Endothelial cell of umbilical vein (primary cell): ENCODE data around the gene GRAMD1B. TPM values are rescaled to one million over a fixed set of nuclear protein-coding genes. Genes with fewer than 3 reads are reported as not detected.

Experiments
- BruUV-seq: library from RNA; stranded (reverse); fragments of 400-500 nt; replicated peaks from 2 replicates; lab custom pipeline; 2021; lab: Mats Ljungman, UMichigan
- CTCF ChIA-PET: fragments of 300-600, 350-600 bp; sonication (Branson Sonifier 250); formaldehyde crosslinking; loops from one replicate; lab custom pipeline; 2021; ENCODE audit warnings: antibody characterized with exemption, inconsistent platforms; lab: Charles Lee
- POLR2A ChIA-PET: fragments of 300-600, 350-600 bp; sonication (Branson Sonifier 250); formaldehyde crosslinking; loops from one replicate; lab custom pipeline; 2021; ENCODE audit warnings: antibody characterized with exemption, inconsistent platforms; lab: Charles Lee
- DNase-seq: peaks from one replicate; pipeline ENCODE4 v3.0.0-alpha.2; 2011; ENCODE audit warnings: low read depth, low spot score
- FAIRE-seq: peaks from 2 replicates; lab custom pipeline; 2011; peaks lifted over from hg19 to GRCh38; lab: Jason Lieb, UNC
- H2AFZ ChIP-seq: 2 replicates; pipeline ENCODE4 v1.6.0; 2012; ENCODE audit warnings: low read depth, low read length, control low read depth, inconsistent platforms
- H3K27ac ChIP-seq: 2 replicates; pipeline ENCODE4 v1.5.1; 2011; ENCODE audit warnings: low read depth, mild to moderate bottlenecking, control low read depth, low read length, moderate library complexity; ENCODE audit not compliant: insufficient read depth
- H3K27me3 ChIP-seq, 2 experiments: 2 replicates each; pipeline versions ENCODE4 v1.6.0 to v1.6.1; 2011; ENCODE audit warnings: low read length in 2 of 2, mixed read lengths in 1 of 2; ENCODE audit not compliant: control insufficient read depth in 2 of 2, insufficient read depth in 2 of 2
- H3K36me3 ChIP-seq, 2 experiments: 2 replicates in 1 of 2; 3 replicates in 1 of 2; pipeline ENCODE4 v1.5.1; 2011; ENCODE audit warnings: low read length in 2 of 2, mild to moderate bottlenecking in 1 of 2, moderate library complexity in 1 of 2; ENCODE audit not compliant: control insufficient read depth in 2 of 2, insufficient read depth in 2 of 2; ENCODE audit errors: extremely low read depth in 1 of 2
- H3K4me1 ChIP-seq: 3 replicates; pipeline ENCODE4 v1.5.1; 2011; ENCODE audit warnings: mild to moderate bottlenecking, low read length; ENCODE audit not compliant: control insufficient read depth, insufficient read depth; ENCODE audit errors: extremely low read depth
- H3K4me2 ChIP-seq: 2 replicates; pipeline ENCODE4 v1.6.1; 2011; ENCODE audit warnings: low read length, control low read depth, mixed read lengths; ENCODE audit not compliant: insufficient read depth
- H3K4me3 ChIP-seq, 3 experiments: fragments of 200-600 bp in 1 of 3; sonication (generic), shearing (Covaris generic) in 1 of 3; replicated peaks in 1 of 3; 2 replicates each; pipeline ENCODE4 v1.5.1; 2011 to 2016; ENCODE audit warnings: control low read depth in 3 of 3, low read length in 3 of 3, mild to moderate bottlenecking in 2 of 3, inconsistent platforms in 1 of 3, low read depth in 1 of 3, moderate library complexity in 1 of 3; ENCODE audit not compliant: insufficient read depth in 1 of 3
- H3K79me2 ChIP-seq: 2 replicates; pipeline ENCODE4 v1.6.0; 2012; ENCODE audit warnings: low read length, inconsistent platforms; ENCODE audit not compliant: control insufficient read depth, insufficient read depth
- H3K9ac ChIP-seq: replicated peaks from 2 replicates; pipeline ENCODE3; 2011; ENCODE audit warnings: low read length, control low read depth; ENCODE audit not compliant: insufficient read depth; ENCODE audit errors: extremely low read depth
- H3K9me1 ChIP-seq: replicated peaks from 3 replicates; pipeline ENCODE4 v1.6.0; 2011; ENCODE audit warnings: mild to moderate bottlenecking, low read length; ENCODE audit not compliant: control insufficient read depth, insufficient read depth; ENCODE audit errors: extremely low read depth
- H3K9me3 ChIP-seq: replicated peaks from 2 replicates; pipeline ENCODE4 v1.5.1; 2012; ENCODE audit warnings: low read length, inconsistent platforms; ENCODE audit not compliant: control insufficient read depth, insufficient read depth
- H4K20me1 ChIP-seq: replicated peaks from 2 replicates; pipeline ENCODE3; 2011; ENCODE audit warnings: mild to moderate bottlenecking, low read length; ENCODE audit not compliant: control insufficient read depth, insufficient read depth; ENCODE audit errors: extremely low read depth
- CTCF ChIP-seq, 2 donors: IDR thresholded peaks; 1 replicate in 1 of 2; 2 replicates in 1 of 2; pipeline ENCODE4 v1.5.1; 2011; ENCODE audit warnings: low read length in 2 of 2, mild to moderate bottlenecking in 2 of 2, moderate library complexity in 2 of 2, control low read depth in 1 of 2, inconsistent platforms in 1 of 2, low read depth in 1 of 2; ENCODE audit not compliant: insufficient read depth in 1 of 2; ENCODE audit errors: extremely low read depth in 1 of 2
- EZH2 ChIP-seq: IDR thresholded peaks from 2 replicates; pipeline ENCODE4 v1.6.1; 2012; ENCODE audit warnings: borderline replicate concordance, low read depth, mild to moderate bottlenecking, moderate library complexity, low read length, inconsistent platforms; ENCODE audit not compliant: severe bottlenecking
- FOS ChIP-seq: IDR thresholded peaks from 2 replicates; pipeline ENCODE4 v1.6.1; 2011; ENCODE audit warnings: mild to moderate bottlenecking, low read length, moderate library complexity, borderline replicate concordance; ENCODE audit not compliant: insufficient read depth
- GATA2 ChIP-seq: IDR thresholded peaks from 2 replicates; pipeline ENCODE4 v1.7.0; 2011; ENCODE audit warnings: low read depth, mild to moderate bottlenecking, moderate library complexity, mixed read lengths, low read length; ENCODE audit not compliant: insufficient read length, insufficient read depth
- JUN ChIP-seq: IDR thresholded peaks from 2 replicates; pipeline ENCODE4 v1.6.1; 2011; ENCODE audit warnings: borderline replicate concordance, low read depth; ENCODE audit not compliant: insufficient read length, insufficient read depth
- MYC ChIP-seq: IDR thresholded peaks from one replicate; pipeline ENCODE4 v1.6.1; 2011; ENCODE audit warnings: mild to moderate bottlenecking, low read depth, low read length
- POLR2A ChIP-seq: IDR thresholded peaks from 2 replicates; pipeline ENCODE4 v1.6.1; 2012; ENCODE audit warnings: low read depth, mild to moderate bottlenecking, control low read depth, low read length
- POLR2AphosphoS5 ChIP-seq: IDR thresholded peaks from 2 replicates; pipeline ENCODE4 v1.6.1; 2012; ENCODE audit warnings: low read depth, mild to moderate bottlenecking, control low read depth, low read length, moderate library complexity; ENCODE audit not compliant: insufficient read depth
- dilution Hi-C: fragments of 300-500 bp; cut with MboI; formaldehyde crosslinking; loops from one replicate; pipeline ENCODE4 v1.15.0; 2019; ENCODE audit warnings: low sequenced_read_pairs; ENCODE audit not compliant: extremely low pct_ligation_motif_present
- intact Hi-C: fragments of 100-400 bp; cut with micrococcal nuclease; formaldehyde crosslinking; loops from one replicate; pipeline ENCODE4 v1.10.0; 2022
- polyA plus RNA-seq, 4 experiments: library from polyadenylated mRNA; depleted of rRNA in 3 of 4; stranded (reverse) in 3 of 4; unstranded in 1 of 4; fragments of >200 nt; gene quantifications; 2 replicates each; pipeline versions ENCODE4 v1.2.1 to v1.2.3, GENCODE V29; 2011 to 2012; ENCODE audit warnings: missing spikeins in 1 of 4
- total RNA-seq: library from RNA; stranded (reverse); gene quantifications from 2 replicates; pipeline ENCODE4 v1.2.3, GENCODE V29; 2021
- TF ChIP-seq, protein P1 (sequence below): IDR thresholded peaks from 2 replicates; pipeline ENCODE4 v1.6.1; 2011; ENCODE audit not compliant: insufficient read depth, insufficient read length

Gene GRAMD1B
- total and polyA plus RNA-seq, 2 donors (not counting 3 experiments of a cell fraction or from before 2014, with no cell fraction given), result 5.1 to 11.1 TPM

GRCh38 chr11:123573286-123573685 is 143.2 kb downstream of the GRAMD1B start:
- Histone ChIP-seq H3K4me2 (no peak overlapping the region), H3K27me3 (peaks cover 2 to 8% of the 10 kb centered on the region in 2 experiments), H3K9me1 (no peaks in the 10 kb centered on the region), H3K9me3 (no peaks in the 10 kb centered on the region), H4K20me1 (no peaks in the 10 kb centered on the region), H3K27ac (no peak overlapping the region), H3K9ac (no peak overlapping the region), H3K36me3 (no peaks in the 10 kb centered on the region), H3K4me3 (no peak overlapping the region), H3K79me2 (no peaks in the 10 kb centered on the region), H2AFZ (no peak overlapping the region), H3K4me1 (no peaks in the 10 kb centered on the region)
- CTCF ChIA-PET, result interaction anchor here (1.2 to 2.0 kb wide), 5 partner anchors 12 to 134 kb away, joined by 3 to 7 read pairs (median 6); no protein-coding TSS in a partner anchor
- intact Hi-C loops (no loop called here), dilution Hi-C loops (no loop called here)
- FAIRE-seq (no peak), DNase-seq (no peak)
- POLR2A ChIA-PET, result no interaction called here
- BruUV-seq, result no TSS peak
- no peak for TF ChIP-seq CTCF (IDR thresholded peaks at IDR 0.05; ENCODE audit: extremely low read depth in 1 of 2, insufficient read depth in 1 of 2, low read depth in 1 of 2, low read length in 2 of 2)
- TF ChIP-seq FOS, result no peak
- TF ChIP-seq, protein P1, sequence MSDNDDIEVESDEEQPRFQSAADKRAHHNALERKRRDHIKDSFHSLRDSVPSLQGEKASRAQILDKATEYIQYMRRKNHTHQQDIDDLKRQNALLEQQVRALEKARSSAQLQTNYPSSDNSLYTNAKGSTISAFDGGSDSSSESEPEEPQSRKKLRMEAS, result no peak
- no peak for TF ChIP-seq POLR2A
- TF ChIP-seq MYC, result no peak
- no peak for TF ChIP-seq POLR2AphosphoS5
- TF ChIP-seq EZH2, result no peak
- no peak for TF ChIP-seq JUN
- no peak for TF ChIP-seq GATA2
